GM21447 (cell line): ENCODE measurements around the gene SLC26A8.
"Not testable (repeated sequence)": the region's sequence is repeated elsewhere in the genome, so short reads cannot be mapped to it uniquely, and the experiment has no call there.

Source experiments
- ATAC-seq: cut with Tn5 transposase; IDR thresholded peaks from one replicate; pipeline ENCODE4 v1.9.1; 2021; ENCODE audit not compliant: unreplicated experiment

SLC26A8 gene

GRCh38 chr6:36053878-36054277 is 29.4 kb upstream of the SLC26A8 start:
- ATAC-seq, result no peak

- ATAC-seq, result no peak
These were observed 27.7 kb upstream of the SLC26A8 start for GRCh38 chr6:36052097-36052496.

- no peak for ATAC-seq
These were observed 26.7 kb upstream of the SLC26A8 start for GRCh38 chr6:36050947-36051710.

GRCh38 chr6:36050305-36050704 is 25.9 kb upstream of the SLC26A8 start:
- no peak for ATAC-seq

- ATAC-seq, result no peak
These were observed 25.1 kb upstream of the SLC26A8 start for GRCh38 chr6:36049582-36049981.

- no peak for ATAC-seq
These were observed 18.3 kb upstream of the SLC26A8 start for GRCh38 chr6:36042618-36043260.

- no peak for ATAC-seq
These were observed 16.5 kb upstream of the SLC26A8 start for GRCh38 chr6:36040958-36041357.

GRCh38 chr6:36039112-36039511 is 14.7 kb upstream of the SLC26A8 start:
- no peak for ATAC-seq

- no peak for ATAC-seq
These were observed 13.9 kb upstream of the SLC26A8 start for GRCh38 chr6:36038120-36038876.

GRCh38 chr6:36035225-36035624 is 10.8 kb upstream of the SLC26A8 start:
- ATAC-seq, result no peak

- ATAC-seq, result no peak
These were observed 10.0 kb upstream of the SLC26A8 start for GRCh38 chr6:36034441-36034840.

- ATAC-seq, result no peak
These were observed 9.5 kb upstream of the SLC26A8 start for GRCh38 chr6:36033935-36034334.

GRCh38 chr6:36033144-36033543 is 8.7 kb upstream of the SLC26A8 start:
- ATAC-seq, result not testable (repeated sequence)

- no peak for ATAC-seq
These were observed 7.8 kb upstream of the SLC26A8 start for GRCh38 chr6:36032261-36032660.

GRCh38 chr6:36029464-36029863 is 5.0 kb upstream of the SLC26A8 start:
- ATAC-seq, result no peak

GRCh38 chr6:36028877-36029324 is 4.5 kb upstream of the SLC26A8 start:
- peak; percentile 26 for ATAC-seq

GRCh38 chr6:36028088-36028876 is 3.8 kb upstream of the SLC26A8 start:
- peak; percentile 14 for ATAC-seq

- peak; percentile 85 for ATAC-seq
These were observed 3.2 kb upstream of the SLC26A8 start, which contains the start of gene MAPK14 for GRCh38 chr6:36027501-36028087. MAPK14 (plus strand) TSS chr6:36027808; CDS start chr6:36028158, 350 bp downstream.

GRCh38 chr6:36025932-36026327 is 1.5 kb upstream of the SLC26A8 start:
- ATAC-seq, result no peak

GRCh38 chr6:36025260-36025931 is 955 bp upstream of the SLC26A8 start:
- no peak for ATAC-seq
